ENCODE results near the gene C10orf67.
"Not testable (repeated sequence)": the region's sequence is repeated elsewhere in the genome, so short reads cannot be mapped to it uniquely, and the experiment has no call there.

Gene C10orf67

DNA sequence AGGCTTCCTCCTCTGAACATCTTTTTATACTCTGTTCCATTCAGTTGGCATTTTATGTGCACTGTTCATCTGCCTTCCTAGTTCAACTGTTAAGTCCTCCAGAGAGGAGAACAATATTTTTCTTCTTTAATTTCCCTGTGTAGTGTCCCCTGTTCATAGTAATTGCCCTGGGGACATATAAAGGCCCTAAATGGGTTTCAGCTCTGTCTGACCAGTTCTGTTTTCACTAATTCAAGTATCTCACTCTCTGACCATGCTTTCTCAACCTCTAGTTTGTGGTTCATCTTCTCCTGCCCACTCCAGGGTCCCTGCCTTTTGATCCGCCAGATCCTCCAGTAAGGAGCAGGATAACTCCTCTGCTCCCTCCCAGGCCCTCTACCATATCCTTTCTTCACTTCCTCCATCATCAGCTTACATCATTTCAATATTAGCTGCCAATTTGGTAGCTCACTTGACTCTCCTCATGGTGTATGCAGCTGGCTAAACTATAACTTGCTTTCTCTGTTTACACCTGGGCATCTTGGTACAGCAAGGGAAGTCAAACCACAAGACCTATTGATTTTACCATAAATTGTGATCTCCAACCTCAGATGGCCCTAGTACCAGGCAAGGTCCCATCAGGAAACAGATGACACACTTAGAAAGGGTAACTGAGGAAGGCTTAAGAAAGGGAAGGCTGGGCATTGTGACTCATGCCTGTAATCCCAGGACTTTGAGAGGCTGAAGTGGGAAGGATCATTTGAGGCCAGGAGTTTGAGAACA lies 17.7 kb upstream of the C10orf67 start:
- DNase-seq (ENCODE audit: low spot score) = no peak

DNA sequence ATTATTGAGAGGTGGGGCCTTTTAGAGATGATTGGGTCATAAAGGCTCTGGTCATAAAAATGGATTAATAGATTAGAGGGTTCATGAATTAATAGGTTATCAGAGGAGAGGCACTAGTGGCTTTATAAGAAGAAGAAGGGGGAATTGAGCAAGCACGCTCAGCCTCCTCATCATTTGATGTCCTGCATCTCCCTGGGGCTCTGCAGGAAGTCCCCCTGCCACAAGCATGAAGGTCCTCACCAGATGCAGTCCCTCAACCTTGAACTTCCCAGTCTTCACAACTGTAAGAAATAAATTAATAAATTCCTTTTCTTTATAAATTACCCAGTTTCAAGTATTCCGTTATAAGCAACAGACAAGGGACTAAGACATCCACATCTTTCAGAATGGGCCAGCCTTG lies 17.1 kb upstream of the C10orf67 start:
- DNase-seq (ENCODE audit: low spot score) = no peak

DNA sequence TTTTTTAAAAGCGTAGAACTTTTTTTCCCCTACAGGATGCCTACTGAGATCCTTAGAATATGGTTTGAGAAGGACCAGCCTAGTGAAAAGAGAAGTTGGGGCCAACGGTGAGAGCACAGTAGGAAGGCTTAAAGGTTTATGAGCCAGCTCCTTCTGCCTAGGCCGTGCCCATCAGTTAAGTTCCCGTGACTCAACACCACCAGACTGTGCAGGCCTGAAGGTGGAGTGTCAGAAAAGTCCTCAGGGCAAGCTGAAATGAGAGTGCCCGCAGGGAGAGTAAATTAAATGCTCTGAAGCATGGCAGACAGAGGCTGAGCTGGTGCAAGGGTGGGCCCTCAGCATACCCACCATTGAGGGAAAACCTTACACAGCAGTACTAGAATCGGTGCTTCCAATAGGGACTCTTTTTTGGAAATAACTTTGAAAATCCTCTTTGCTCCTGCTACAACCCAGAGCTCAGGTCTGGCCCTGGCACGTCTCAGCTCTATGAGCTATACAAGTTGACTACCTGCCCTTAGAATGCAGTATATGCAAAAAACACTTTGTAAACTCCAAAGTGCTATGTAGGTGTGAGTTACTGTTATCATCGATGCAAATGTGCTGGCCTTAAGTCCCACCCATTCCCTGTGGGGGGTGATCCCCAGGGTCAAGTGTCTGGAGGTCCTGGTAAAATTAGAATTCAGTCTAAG lies 15.2 kb upstream of the C10orf67 start:
- DNase-seq (ENCODE audit: low spot score) = no peak

DNA sequence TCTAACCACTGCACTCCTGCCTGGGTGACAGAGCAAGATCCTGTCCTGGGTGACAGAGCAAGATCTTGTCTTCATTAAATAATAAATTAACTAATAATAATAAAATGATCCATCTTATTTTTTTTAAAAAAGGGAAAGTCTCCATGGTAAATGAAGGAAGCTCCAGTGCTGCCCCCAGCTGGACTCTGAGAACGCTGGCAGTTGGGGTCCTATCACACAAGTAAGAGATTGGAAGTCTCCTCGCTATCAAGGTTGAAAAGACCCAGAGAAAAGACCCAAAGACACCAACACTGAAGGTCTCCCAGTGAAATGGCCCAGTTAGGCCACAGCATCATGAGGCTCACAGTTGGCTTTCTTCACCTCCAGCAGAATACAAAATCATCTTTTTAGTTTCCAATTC lies 13.8 kb upstream of the C10orf67 start:
- DNase-seq (ENCODE audit: low spot score) = no peak

DNA sequence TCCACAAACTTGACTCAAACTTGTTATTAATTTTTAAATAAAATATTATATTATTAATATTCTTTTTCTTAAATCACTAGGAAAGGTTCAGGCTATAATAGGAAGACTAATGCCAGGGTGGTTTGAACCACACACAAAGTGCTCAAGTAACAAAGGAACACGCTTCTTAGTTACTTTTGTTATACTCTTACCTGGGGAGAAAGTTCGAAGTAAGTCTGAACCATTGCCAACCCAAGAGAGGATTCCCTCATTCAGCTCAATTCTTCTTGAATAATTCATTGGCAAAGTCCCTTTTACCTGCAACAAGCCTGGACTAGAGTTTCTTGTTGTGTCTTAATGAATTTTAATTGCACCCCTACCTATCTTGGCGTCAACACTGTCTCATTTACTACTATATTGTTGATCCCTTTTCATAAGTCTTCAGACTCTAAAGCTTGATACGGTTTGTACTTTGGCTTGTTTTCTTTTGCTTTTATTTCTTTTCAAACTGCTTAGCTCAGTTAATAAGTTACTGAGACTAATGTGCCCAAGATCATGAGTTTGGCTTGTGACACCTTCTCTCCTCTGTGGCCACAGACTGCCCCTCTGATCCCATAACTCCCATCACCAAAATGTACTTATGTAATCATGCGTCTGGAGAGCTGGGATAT lies 10.2 kb upstream of the C10orf67 start:
- DNase-seq (ENCODE audit: low spot score) = no peak

DNA sequence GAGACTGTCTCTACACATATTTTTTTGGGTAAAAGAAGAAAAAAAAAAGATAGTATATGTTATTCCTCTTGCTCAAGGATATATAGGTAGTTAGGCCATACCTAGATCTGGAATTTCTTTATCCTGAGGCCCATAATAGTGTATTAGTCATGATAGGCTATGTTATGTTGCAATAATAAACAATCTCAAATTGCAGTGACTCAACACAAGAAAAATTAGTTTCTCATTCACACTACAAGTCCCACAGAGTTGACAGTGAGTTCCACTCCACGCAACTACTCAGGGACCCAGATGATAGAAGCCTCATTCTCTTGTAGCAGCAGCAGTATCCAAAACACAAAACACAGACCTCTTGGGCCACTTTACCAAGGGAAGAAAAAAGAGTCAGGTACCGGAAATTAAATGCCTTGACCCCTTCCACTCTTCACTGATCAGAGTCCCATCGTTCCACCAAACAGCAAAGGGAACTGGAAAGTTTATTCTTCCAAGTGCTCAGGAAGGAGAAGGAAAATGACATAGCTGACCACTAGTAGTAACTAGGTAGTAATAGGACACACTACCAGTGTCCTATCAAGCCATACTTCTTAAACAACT lies 7.4 kb upstream of the C10orf67 start:
- peak; percentile 23 for DNase-seq (ENCODE audit: low spot score)

DNA sequence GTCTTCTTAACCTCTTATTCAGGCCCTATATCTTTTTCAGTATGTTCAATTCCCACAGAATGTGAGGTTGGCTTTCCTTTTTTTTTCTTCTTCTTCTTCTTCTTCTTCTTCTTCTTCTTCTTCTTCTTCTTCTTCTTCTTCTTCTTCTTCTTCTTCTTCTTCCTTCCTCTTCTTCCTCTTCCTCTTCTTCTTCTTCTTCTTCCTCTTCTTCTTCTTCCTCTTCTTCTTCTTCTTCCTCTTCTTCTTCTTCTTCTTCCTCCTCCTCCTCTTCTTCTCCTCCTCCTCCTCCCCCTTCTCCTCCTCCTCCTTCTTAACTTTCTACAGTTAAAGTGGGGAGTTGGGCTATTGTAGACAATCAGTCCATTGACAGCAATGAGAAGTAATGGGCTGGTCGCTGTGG lies 6.1 kb upstream of the C10orf67 start:
- not testable (repeated sequence) for DNase-seq (ENCODE audit: low spot score)

DNA sequence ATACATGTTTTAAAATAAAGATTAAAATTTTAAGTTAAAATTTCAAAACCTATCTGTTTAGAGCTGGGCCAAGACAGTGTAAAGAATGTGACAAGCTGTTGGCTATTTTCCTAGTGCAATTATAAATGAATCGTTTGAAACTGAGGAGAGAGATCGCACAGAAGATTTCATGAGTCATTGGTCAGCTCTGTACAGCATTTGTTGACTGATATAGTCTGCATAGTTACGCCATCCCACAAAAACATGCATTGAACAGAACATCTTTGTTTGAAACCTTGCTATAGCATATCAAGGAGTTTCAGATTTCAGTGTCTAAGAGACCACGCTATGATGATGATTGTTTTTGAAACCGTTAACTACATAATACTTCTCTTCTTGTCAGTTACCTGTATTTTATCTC lies 1.3 kb upstream of the C10orf67 start:
- DNase-seq (ENCODE audit: low spot score) = peak; percentile 89

DNA sequence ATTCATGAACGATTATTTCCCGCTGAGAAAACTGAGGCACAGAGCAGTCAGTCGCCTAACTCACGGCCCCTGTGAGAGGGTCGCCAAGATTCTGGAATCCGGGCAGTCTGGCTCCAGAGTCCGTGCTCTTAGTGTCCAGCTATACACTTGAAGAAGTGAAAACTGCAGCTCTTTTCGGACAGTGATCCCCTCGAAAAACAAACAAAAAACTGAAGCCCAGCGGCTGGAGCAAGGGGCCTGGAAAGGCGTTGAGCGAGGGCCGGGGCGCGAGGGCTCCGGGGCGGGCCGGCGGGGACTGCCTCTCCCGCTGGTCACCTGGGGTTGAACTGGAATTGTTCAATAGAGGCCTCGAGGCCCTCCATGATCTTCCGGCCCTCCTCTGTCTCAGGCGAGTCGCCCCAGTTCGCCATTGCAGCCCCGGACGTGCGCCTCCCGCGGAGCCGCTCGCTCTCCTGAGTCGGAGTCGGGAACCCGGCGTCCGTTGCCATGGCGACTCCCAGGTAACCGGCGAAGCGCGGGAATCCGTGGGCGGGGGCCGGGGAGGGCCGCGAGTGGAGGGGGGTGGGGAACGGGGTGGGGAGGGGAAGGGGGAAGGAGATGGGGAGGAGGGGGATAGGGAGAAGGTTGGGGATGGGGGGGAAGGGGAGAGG lies 881 bp downstream of the C10orf67 start:
- DNase-seq (ENCODE audit: low spot score) = peak; percentile 13

DNA sequence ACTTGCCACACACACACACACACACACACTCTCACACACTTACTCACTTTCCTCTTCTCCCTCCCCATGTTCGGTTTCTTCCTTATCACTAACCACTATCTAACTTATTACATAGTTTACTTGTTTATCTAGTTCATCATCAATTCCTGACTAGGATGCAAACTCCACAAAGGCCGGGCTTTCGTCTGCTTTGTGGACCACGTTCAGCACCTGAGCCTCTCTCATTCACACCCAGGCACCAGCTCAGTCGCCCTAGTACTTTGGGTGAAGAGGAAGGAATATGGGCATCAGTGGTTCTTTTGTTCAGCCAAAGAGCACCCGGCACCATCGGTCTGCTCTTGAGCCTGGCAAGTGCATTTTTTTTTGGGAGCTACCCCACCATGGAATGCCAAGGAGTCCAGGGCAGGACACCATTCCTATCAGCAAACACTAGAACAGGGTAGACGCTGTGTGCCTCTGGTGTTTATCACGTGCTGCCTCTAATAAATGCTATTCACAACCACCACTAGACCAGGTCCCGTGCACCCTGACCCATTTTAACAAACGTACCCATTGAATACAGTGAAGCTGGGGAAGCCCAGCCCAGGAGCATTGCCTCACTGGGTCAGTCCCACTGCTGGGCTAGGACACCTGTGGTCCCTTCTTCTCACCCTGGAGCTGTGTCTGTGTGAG lies 2.2 kb downstream of the C10orf67 start:
- no peak for DNase-seq (ENCODE audit: low spot score)

DNA sequence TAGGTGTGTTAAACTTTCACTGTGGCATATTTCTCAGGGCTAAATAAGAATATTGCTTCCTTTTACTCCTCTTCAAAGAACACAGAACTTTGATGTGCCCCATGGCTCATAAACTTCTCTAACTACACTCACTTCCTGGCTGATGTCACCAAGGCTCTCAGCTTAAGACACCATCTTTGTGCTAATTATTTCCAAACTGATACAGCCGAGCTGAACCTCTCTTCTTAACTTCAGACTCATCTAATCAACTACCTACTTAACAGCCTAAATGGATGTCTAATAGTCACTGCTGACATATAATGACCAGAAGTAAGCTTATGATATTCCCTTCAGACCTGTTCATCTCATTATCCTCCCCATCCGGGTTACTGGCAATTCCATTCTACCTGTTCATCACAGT lies 3.6 kb downstream of the C10orf67 start:
- DNase-seq (ENCODE audit: low spot score) = peak; percentile 47

DNA sequence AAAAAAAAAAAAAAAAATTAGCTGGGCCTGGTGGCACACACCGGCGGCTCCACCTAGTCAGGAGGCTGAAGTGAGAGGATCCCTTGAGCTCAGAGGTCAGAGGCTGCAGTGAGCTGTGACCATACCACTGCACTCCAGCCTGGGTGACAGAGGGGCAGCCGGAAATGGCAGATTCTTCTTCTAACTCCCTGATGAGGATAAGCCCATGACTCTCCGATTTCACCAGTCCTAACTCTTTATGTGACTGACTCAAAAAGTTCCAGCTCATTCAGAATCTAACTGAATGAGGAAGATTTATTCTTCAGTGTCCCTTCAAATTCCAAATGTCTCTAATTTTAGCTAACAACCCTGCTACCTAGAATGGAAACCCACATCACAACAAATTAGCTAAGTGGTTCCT lies 4.2 kb downstream of the C10orf67 start:
- no peak for DNase-seq (ENCODE audit: low spot score)

DNA sequence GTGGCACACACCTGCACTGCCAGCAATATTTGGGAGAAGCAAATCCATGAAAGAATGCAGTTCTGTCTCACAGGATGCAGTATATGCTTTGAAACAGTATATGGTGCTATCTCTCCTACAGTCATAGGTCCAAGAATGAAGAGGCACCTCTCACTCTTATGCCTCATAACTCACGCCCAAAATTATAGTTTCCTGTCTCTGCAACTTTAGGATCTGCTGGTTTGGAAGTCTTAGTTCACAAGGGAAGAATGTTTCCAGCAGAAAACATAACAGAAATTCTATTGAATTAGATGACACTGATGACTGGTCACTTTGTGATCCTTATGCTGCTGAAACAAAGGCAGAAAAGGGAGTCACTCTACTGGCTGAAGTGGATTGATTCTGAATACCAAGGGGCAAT lies 5.7 kb downstream of the C10orf67 start:
- no peak for DNase-seq (ENCODE audit: low spot score)

DNA sequence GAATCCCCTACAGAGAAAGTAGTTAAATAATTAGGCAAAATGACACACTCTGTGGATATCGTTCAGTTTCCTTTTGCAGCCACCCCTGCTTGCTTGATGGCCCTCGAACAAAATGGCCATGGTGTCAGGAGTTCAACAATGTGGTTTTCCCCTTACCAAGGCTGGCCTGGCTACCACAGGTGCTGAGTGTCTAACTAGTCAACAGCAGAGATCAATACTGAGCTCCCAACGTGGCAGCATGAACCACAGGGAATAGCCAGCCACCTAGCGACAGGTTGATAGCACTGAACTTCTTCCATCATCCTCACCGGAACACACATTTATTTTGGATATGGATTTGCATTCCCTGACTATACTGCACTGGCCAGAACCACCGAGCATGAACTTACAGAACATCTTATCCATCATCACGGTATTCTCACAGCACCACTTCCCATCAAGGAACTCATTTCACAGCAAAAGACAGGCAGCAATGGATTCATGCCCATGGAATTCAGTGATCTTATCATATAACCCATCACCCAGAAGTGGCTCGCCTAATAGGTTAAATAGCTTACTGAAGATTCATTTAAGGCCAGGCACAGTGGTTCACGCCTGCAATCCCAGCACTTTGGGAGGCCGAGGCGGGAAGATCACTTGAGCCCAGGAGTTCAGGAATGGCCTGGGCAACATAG lies 6.3 kb downstream of the C10orf67 start:
- DNase-seq (ENCODE audit: low spot score) = no peak

DNA sequence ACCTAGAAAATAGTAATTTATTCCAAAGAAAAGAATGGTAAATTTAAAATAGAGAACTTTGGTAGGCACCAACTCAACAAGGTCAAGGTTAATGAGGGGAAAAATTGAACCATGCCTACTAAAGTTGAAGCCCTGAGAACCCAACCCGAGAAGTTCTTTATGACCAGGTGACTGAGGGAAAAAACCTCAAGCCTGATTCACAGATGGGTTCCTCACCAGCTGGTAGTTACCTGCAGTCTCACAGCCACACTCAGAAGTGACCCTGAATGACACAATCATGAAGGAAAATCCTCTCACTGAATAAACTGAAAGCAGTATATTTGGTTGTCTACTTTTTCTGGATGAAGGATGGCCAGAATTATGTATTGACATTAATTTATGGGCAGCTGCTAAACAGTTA lies 7.0 kb downstream of the C10orf67 start:
- DNase-seq (ENCODE audit: low spot score) = no peak

DNA sequence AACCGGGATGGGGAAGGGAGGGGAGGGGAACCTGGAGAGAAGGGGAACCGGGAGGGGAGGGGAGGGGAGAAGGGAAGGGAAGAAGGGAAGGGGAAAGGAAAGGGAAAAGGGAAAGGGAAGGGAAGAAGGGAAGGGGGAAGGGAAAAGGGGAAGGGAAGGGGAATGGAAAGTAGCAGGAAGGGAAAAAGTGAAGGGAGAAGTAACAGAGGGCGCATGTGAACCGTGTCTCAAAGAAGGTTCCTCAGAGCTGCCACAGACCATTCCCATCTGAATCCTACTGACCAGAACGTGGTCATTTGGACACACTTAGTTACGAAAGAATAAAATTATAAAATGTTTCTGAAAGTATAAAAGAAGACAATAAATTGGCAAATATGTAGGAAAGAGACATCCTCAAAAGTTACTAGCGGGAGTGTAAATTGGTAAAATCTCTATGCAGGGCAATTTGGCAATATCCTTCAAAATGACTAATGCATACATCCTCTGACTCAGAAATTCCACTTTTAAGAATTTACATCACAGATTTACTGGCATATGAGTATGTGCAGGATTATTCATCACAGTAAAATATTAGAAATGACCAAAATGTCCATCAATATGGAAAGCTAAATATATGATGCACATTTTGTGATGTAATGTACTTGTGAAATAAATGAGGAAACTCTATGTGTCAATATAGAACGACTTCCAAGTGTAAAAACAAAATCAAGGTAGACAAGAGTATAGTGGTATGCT lies 12.9 kb downstream of the C10orf67 start:
- DNase-seq (ENCODE audit: low spot score) = no peak

DNA sequence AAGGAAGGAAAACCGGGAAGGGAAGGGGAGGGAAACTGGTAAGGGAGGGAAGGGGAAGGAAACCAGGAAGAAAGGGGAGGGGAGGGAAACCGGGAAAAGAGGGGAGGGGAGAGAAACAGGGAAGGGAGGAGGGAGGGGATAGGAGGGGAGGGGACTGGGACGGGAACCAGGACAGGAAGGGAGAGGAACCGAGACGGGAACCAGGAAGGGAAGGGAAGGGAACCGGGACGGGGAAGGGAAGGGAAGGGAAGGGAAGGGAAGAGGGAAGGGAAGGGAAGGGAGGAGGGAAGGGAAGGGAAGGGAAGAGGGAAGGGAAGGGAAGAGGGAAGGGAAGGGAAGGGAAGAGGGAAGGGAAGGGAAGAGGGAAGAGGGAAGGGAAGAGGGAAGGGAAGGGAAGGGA lies 13.6 kb downstream of the C10orf67 start:
- no peak for DNase-seq (ENCODE audit: low spot score)

DNA sequence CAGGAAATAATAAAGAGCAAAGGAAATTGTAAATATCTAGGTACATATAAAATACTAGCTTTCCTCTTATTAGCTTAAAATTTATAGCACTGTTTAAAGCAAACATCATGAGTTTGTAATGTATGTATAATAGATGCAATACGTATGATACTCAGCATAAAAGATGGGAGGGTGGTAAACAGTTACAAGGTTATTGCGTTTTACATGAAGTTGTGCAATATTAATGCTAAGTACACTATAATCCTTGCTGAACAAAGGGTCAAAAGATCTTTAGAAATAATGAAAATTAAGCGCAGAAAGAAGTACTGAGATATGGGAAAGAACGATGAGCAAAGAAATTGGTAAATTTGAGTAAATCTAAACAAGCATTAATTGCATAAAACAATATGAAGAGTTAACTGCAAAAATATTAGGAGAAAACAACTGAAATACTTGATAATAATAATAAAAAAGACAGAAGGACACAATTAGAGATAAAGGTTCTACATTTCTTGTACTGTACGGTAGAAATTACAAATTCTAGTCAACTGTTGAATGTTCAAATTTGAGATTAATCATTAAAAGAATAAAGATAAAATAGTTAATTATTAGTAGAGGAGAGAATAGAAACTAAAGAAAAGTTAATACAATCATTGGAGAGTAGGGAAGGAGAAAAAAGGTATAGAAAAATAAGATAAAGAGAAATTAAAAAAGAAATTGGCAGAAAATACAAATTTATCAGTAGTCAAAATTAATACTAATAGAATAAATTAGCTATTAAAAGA lies 17.9 kb downstream of the C10orf67 start:
- no peak for DNase-seq (ENCODE audit: low spot score)

DNA sequence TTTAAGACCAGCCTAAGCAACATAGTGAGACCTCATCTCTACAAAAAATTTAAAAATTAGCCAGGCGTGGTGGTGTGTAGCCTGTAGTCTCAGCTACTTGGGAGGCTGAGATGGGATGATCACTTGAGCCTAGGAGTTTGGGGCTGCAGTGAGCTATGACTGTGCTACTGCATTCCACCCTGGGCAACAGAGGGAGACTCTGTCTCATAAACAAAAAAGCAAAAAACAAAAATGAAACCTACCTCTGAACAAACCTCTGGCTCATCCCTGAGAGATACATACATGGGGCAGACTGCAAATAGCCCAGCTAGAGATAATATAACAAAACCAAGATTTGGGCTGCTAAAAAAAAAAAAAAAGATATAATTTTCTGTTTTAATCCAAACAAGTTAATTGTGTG lies 19.5 kb downstream of the C10orf67 start:
- no peak for DNase-seq (ENCODE audit: low spot score)

DNA sequence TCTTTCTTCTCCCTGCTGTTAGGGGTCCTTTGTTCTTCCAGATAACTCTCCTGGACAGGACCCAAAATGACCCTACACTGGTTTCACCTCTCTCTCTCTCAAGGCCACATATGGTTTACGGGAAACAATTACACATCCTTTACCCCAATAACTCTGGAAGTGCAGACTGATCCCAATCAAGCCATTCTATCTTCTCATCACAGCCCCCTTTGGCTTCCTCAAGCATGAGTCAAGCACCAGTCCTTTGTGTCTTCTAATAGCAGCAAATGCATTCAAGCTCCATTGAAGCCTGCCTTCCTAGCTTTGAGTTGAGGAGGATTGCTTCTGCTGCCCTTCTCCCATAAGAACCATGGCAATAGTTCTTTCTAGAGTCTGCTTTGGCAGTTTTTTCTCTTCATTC lies 20.2 kb downstream of the C10orf67 start:
- no peak for DNase-seq (ENCODE audit: low spot score)

Measured in SW480 (cell line).